Loucy (cell line): ENCODE results near the gene BCL2L11.

ENCODE experiments used
- CTCF ChIP-seq: fragments of 200-600 bp; sonication (generic); conservative IDR thresholded peaks from 2 replicates; pipeline ENCODE4 v1.5.1; 2014; ENCODE audit warnings: mild to moderate bottlenecking, antibody characterized with exemption, low read length
- EZH2phosphoT487 ChIP-seq: fragments of 200-600 bp; IDR thresholded peaks from 2 replicates; pipeline ENCODE4 v1.6.1; 2018; ENCODE audit warnings: antibody characterized with exemption, mild to moderate bottlenecking, moderate library complexity, borderline replicate concordance

GRCh38 chr2:111210036-111210435 lies 89.3 kb downstream of the BCL2L11 start:
- TF ChIP-seq CTCF (no peak), EZH2phosphoT487 (no peak)
